NCI-H82 treated with DMSO at 0.1 percent for 48 hours (cell line): ENCODE measurements around the gene KAZN.

Experiments
- DNase-seq: peaks from one replicate; lab custom pipeline; 2025; ENCODE audit not compliant: unreplicated experiment; lab: John Stamatoyannopoulos, UW

KAZN gene

GRCh38 chr1:14817223-14818170 lies 219.0 kb downstream of the KAZN start:
- no peak for DNase-seq

GRCh38 chr1:14820295-14821085 lies 222.0 kb downstream of the KAZN start:
- no peak for DNase-seq

- DNase-seq = no peak
Observed at GRCh38 chr1:14822493-14822892, 224.0 kb downstream of the KAZN start.

GRCh38 chr1:14822996-14823395 lies 224.5 kb downstream of the KAZN start:
- no peak for DNase-seq

- no peak for DNase-seq
Observed at GRCh38 chr1:14824314-14824915, 225.9 kb downstream of the KAZN start.

GRCh38 chr1:14825396-14825795 lies 226.9 kb downstream of the KAZN start:
- DNase-seq = no peak

GRCh38 chr1:14826172-14826636 lies 227.7 kb downstream of the KAZN start:
- no peak for DNase-seq

GRCh38 chr1:14826731-14827326 lies 228.3 kb downstream of the KAZN start:
- DNase-seq = no peak

GRCh38 chr1:14827870-14828269 lies 229.4 kb downstream of the KAZN start:
- DNase-seq = no peak

GRCh38 chr1:14828665-14829064 lies 230.2 kb downstream of the KAZN start:
- DNase-seq = no peak

- no peak for DNase-seq
Observed at GRCh38 chr1:14835725-14836124, 237.2 kb downstream of the KAZN start.

GRCh38 chr1:14836426-14837140 lies 238.1 kb downstream of the KAZN start:
- DNase-seq = no peak

- DNase-seq = no peak
Observed at GRCh38 chr1:14840374-14840773, 241.9 kb downstream of the KAZN start.

- no peak for DNase-seq
Observed at GRCh38 chr1:14841456-14841855, 243.0 kb downstream of the KAZN start.

- no peak for DNase-seq
Observed at GRCh38 chr1:14841951-14842350, 243.5 kb downstream of the KAZN start.

- no peak for DNase-seq
Observed at GRCh38 chr1:14842361-14842760, 243.9 kb downstream of the KAZN start.

GRCh38 chr1:14842891-14843290 lies 244.4 kb downstream of the KAZN start:
- DNase-seq = no peak

GRCh38 chr1:14843525-14843924 lies 245.0 kb downstream of the KAZN start:
- DNase-seq = no peak

GRCh38 chr1:14844356-14844755 lies 245.9 kb downstream of the KAZN start:
- no peak for DNase-seq

- no peak for DNase-seq
Observed at GRCh38 chr1:14844923-14845617, 246.6 kb downstream of the KAZN start.
